VCaP (cell line): ENCODE data around the gene ABCB11.

Experiments used
- H3K27ac ChIP-seq: fragments of 450-650 bp; 2 replicates; pipeline ENCODE4 v1.5.1; 2017
- CTCF ChIP-seq: fragments of 450-650 bp; conservative IDR thresholded peaks from 2 replicates; pipeline ENCODE4 v1.5.1; 2017; ENCODE audit warnings: mild to moderate bottlenecking, moderate library complexity

The ABCB11 gene

GRCh38 chr2:168912901-168913369, 118.2 kb downstream of the ABCB11 start:
- peak overlapping the region; percentile 36 for H3K27ac ChIP-seq
- TF ChIP-seq CTCF = no peak

GRCh38 chr2:168912466-168912865, 118.7 kb downstream of the ABCB11 start:
- peak overlapping the region; percentile 36; the same call in 1 of the 2 replicates for H3K27ac ChIP-seq
- TF ChIP-seq CTCF = no peak

- no peak overlapping the region for H3K27ac ChIP-seq
- no peak for TF ChIP-seq CTCF
Observed at GRCh38 chr2:168910330-168910729, 120.8 kb downstream of the ABCB11 start.

GRCh38 chr2:168907940-168908662, 123.0 kb downstream of the ABCB11 start:
- H3K27ac ChIP-seq = no peak overlapping the region
- no peak for TF ChIP-seq CTCF

GRCh38 chr2:168904358-168904757, 126.8 kb downstream of the ABCB11 start:
- no peak for TF ChIP-seq CTCF
- no peak overlapping the region for H3K27ac ChIP-seq

- no peak overlapping the region for H3K27ac ChIP-seq
- no peak for TF ChIP-seq CTCF
Observed at GRCh38 chr2:168903888-168904287, 127.2 kb downstream of the ABCB11 start.

- H3K27ac ChIP-seq = no peak within 1 kb of the TSS
- TF ChIP-seq CTCF = no peak
Observed at GRCh38 chr2:168901003-168901402, 130.1 kb downstream of the ABCB11 start, which contains the start of gene G6PC2. Gene G6PC2 (plus strand): TSS chr2:168901291. CDS start chr2:168901332, 41 bp downstream.
